Suprapubic skin (tissue), 4 donors: ENCODE results near the gene WNT7A.

Experiments
- POLR2A ChIP-seq, 2 donors: fragments of 450-650 bp; IDR thresholded peaks; one replicate each; pipeline ENCODE4 v1.6.1; 2017; ENCODE audit warnings: antibody characterized with exemption in 2 of 2, mild to moderate bottlenecking in 2 of 2, moderate library complexity in 2 of 2
- POLR2AphosphoS5 ChIP-seq, 3 donors: sonication (generic); formaldehyde crosslinking; IDR thresholded peaks; one replicate each; pipeline ENCODE4 v1.6.1; 2017; ENCODE audit warnings: antibody characterized with exemption in 3 of 3

- no peak for TF ChIP-seq POLR2A (IDR thresholded peaks at IDR 0.05)
- no peak for TF ChIP-seq POLR2AphosphoS5 (IDR thresholded peaks at IDR 0.05)
Observed at GRCh38 chr3:13891017-13891392, 11.1 kb upstream of the WNT7A start.
